HG03457 (cell line): ENCODE data around the gene TNFRSF25.
"Not testable (repeated sequence)": the region's sequence is repeated elsewhere in the genome, so short reads cannot be mapped to it uniquely, and the experiment has no call there.

Experiments
- ATAC-seq: cut with Tn5 transposase; IDR thresholded peaks from one replicate; pipeline ENCODE4 v1.9.1; 2021; ENCODE audit warnings: moderate number of reproducible peaks; ENCODE audit not compliant: unreplicated experiment

Gene TNFRSF25

GRCh38 chr1:6502000-6502891 is 36.3 kb upstream of the TNFRSF25 start:
- ATAC-seq: no peak

GRCh38 chr1:6501279-6501813 is 35.4 kb upstream of the TNFRSF25 start:
- no peak for ATAC-seq

- ATAC-seq: no peak
Observed at GRCh38 chr1:6500544-6501278, 34.7 kb upstream of the TNFRSF25 start.

- ATAC-seq: no peak
Observed at GRCh38 chr1:6499296-6499695, 33.3 kb upstream of the TNFRSF25 start.

- ATAC-seq: no peak
Observed at GRCh38 chr1:6498576-6499111, 32.7 kb upstream of the TNFRSF25 start.

- no peak for ATAC-seq
Observed at GRCh38 chr1:6497867-6498575, 32.0 kb upstream of the TNFRSF25 start.

- no peak for ATAC-seq
Observed at GRCh38 chr1:6497215-6497866, 31.4 kb upstream of the TNFRSF25 start.

GRCh38 chr1:6496890-6497214 is 30.9 kb upstream of the TNFRSF25 start:
- no peak for ATAC-seq

GRCh38 chr1:6496365-6496721 is 30.4 kb upstream of the TNFRSF25 start:
- ATAC-seq: no peak

- no peak for ATAC-seq
Observed at GRCh38 chr1:6495540-6496364, 29.8 kb upstream of the TNFRSF25 start.

GRCh38 chr1:6495041-6495441 is 29.1 kb upstream of the TNFRSF25 start:
- no peak for ATAC-seq

- no peak for ATAC-seq
Observed at GRCh38 chr1:6494627-6495026, 28.7 kb upstream of the TNFRSF25 start.

GRCh38 chr1:6493834-6494223 is 27.9 kb upstream of the TNFRSF25 start:
- not testable (repeated sequence) for ATAC-seq

GRCh38 chr1:6491966-6492365 is 26.0 kb upstream of the TNFRSF25 start:
- no peak for ATAC-seq

GRCh38 chr1:6491480-6491962 is 25.5 kb upstream of the TNFRSF25 start, which contains the start of gene PLEKHG5:
Gene PLEKHG5 (minus strand): TSS chr1:6491667. CDS start chr1:6477571, 14,096 bp downstream.
- ATAC-seq: no peak

GRCh38 chr1:6491081-6491449 is 25.1 kb upstream of the TNFRSF25 start:
- ATAC-seq: no peak

GRCh38 chr1:6490181-6491080 is 24.5 kb upstream of the TNFRSF25 start:
- no peak for ATAC-seq

- no peak for ATAC-seq
Observed at GRCh38 chr1:6489799-6490180, 23.8 kb upstream of the TNFRSF25 start.

- no peak for ATAC-seq
Observed at GRCh38 chr1:6489383-6489765, 23.4 kb upstream of the TNFRSF25 start.
